Mesenchymal stem cell (in vitro differentiated cells and primary cell): ENCODE results near the gene DOCK8.

Experiments used
- DNase-seq: peaks from one replicate; pipeline ENCODE4 v3.0.0-alpha.2; 2013
- H2AFZ ChIP-seq: one replicate; pipeline ENCODE4 v1.6.1; 2013; ENCODE audit warnings: low read depth, mild to moderate bottlenecking, control low read depth, inconsistent platforms, low read length, moderate library complexity
- H2AK5ac ChIP-seq: 2 replicates; pipeline ENCODE4 v1.6.1; 2013; ENCODE audit warnings: low read length, moderate library complexity, mild to moderate bottlenecking, inconsistent platforms; ENCODE audit not compliant: severe bottlenecking
- H2BK120ac ChIP-seq: one replicate; pipeline ENCODE4 v1.6.1; 2013; ENCODE audit warnings: low read depth, mild to moderate bottlenecking, inconsistent platforms, low read length, moderate library complexity
- H2BK12ac ChIP-seq, 2 experiments: one replicate each; pipeline ENCODE4 v1.6.1; 2013; ENCODE audit warnings: inconsistent platforms in 2 of 2, low read length in 2 of 2, mild to moderate bottlenecking in 2 of 2, moderate library complexity in 2 of 2, control low read depth in 1 of 2
- H2BK15ac ChIP-seq: one replicate; pipeline ENCODE4 v1.6.1; 2013; ENCODE audit warnings: mild to moderate bottlenecking, low read depth, inconsistent platforms; ENCODE audit not compliant: poor library complexity, severe bottlenecking
- H2BK5ac ChIP-seq: 2 replicates; pipeline ENCODE4 v1.6.1; 2013; ENCODE audit warnings: low read depth, mild to moderate bottlenecking, low read length, control low read depth, inconsistent platforms; ENCODE audit not compliant: poor library complexity, severe bottlenecking
- H3K14ac ChIP-seq, 2 experiments: one replicate each; pipeline ENCODE4 v1.6.1; 2013; ENCODE audit warnings: inconsistent platforms in 2 of 2, low read length in 2 of 2, control low read depth in 1 of 2, mild to moderate bottlenecking in 1 of 2, moderate library complexity in 1 of 2
- H3K18ac ChIP-seq, 2 experiments: one replicate each; pipeline ENCODE4 v1.6.1; 2013; ENCODE audit warnings: inconsistent platforms in 2 of 2, low read length in 2 of 2, control low read depth in 1 of 2, low read depth in 1 of 2, mild to moderate bottlenecking in 1 of 2
- H3K23ac ChIP-seq, 2 experiments: one replicate each; pipeline ENCODE4 v1.6.1; 2013; ENCODE audit warnings: inconsistent platforms in 2 of 2, low read length in 2 of 2, mild to moderate bottlenecking in 2 of 2, moderate library complexity in 2 of 2, control low read depth in 1 of 2
- H3K27ac ChIP-seq: 2 replicates; pipeline ENCODE4 v1.5.1; 2013; ENCODE audit warnings: mild to moderate bottlenecking, moderate library complexity, low read length, control low read depth, inconsistent platforms; ENCODE audit not compliant: poor library complexity, severe bottlenecking
- H3K27me3 ChIP-seq, 2 experiments: 2 replicates each; pipeline versions ENCODE4 v1.6.1 to v1.7.0; 2013; ENCODE audit warnings: low read length in 2 of 2, mild to moderate bottlenecking in 2 of 2, moderate library complexity in 2 of 2, control low read depth in 1 of 2, inconsistent platforms in 1 of 2; ENCODE audit not compliant: control insufficient read depth in 1 of 2, insufficient read depth in 1 of 2
- H3K36me3 ChIP-seq, 2 experiments: 2 replicates each; pipeline versions ENCODE4 v1.6.1 to v1.7.0; 2013; ENCODE audit warnings: low read length in 2 of 2, control low read depth in 1 of 2, inconsistent platforms in 1 of 2, low read depth in 1 of 2, mild to moderate bottlenecking in 1 of 2; ENCODE audit not compliant: insufficient read depth in 2 of 2, control insufficient read depth in 1 of 2
- H3K4ac ChIP-seq, 2 experiments: one replicate each; pipeline ENCODE4 v1.6.1; 2013; ENCODE audit warnings: inconsistent platforms in 2 of 2, low read length in 2 of 2, mild to moderate bottlenecking in 2 of 2, moderate library complexity in 2 of 2, control low read depth in 1 of 2, low read depth in 1 of 2
- H3K4me1 ChIP-seq: 2 replicates; pipeline ENCODE4 v1.6.1; 2013; ENCODE audit warnings: low read depth, low read length, control low read depth; ENCODE audit not compliant: control insufficient read depth, insufficient read depth
- H3K4me2 ChIP-seq: 2 replicates; pipeline ENCODE4 v1.6.1; 2013; ENCODE audit warnings: low read length, mild to moderate bottlenecking, inconsistent platforms; ENCODE audit not compliant: poor library complexity, severe bottlenecking
- H3K4me3 ChIP-seq, 2 experiments: 2 replicates each; pipeline versions ENCODE4 v1.5.1 to v1.7.0; 2013; ENCODE audit warnings: low read length in 2 of 2, mild to moderate bottlenecking in 2 of 2, control low read depth in 1 of 2, low read depth in 1 of 2; ENCODE audit not compliant: insufficient read depth in 1 of 2
- H3K79me1 ChIP-seq: replicated peaks from 2 replicates; pipeline ENCODE4 v1.6.1; 2013; ENCODE audit warnings: mild to moderate bottlenecking, control low read depth, low read length, inconsistent platforms; ENCODE audit not compliant: poor library complexity, severe bottlenecking
- H3K9ac ChIP-seq: 2 replicates; pipeline ENCODE4 v1.7.0; 2013; ENCODE audit warnings: mild to moderate bottlenecking, low read length, moderate library complexity
- H3K9me3 ChIP-seq: 2 replicates; pipeline ENCODE4 v1.7.0; 2013; ENCODE audit warnings: mild to moderate bottlenecking, low read length; ENCODE audit not compliant: control insufficient read depth
- H4K8ac ChIP-seq: one replicate; pipeline ENCODE4 v1.6.1; 2013; ENCODE audit warnings: inconsistent platforms, mild to moderate bottlenecking, low read length, moderate library complexity
- H4K91ac ChIP-seq: one replicate; pipeline ENCODE4 v1.6.1; 2013; ENCODE audit warnings: mild to moderate bottlenecking, low read length, inconsistent platforms
- WGBS: methylation state at CpG from one replicate; pipeline ENCODE4 v1.1.7; 2013; ENCODE audit warnings: mixed read lengths; 5-methylcytosine and 5-hydroxymethylcytosine counted together

The DOCK8 gene

GRCh38 chr9:389159-389558, 174.5 kb downstream of the DOCK8 start:
- H3K4me2 ChIP-seq: no peak overlapping the region
- no peaks in the 10 kb centered on the region for H3K36me3 ChIP-seq
- no peak overlapping the region for H3K27ac ChIP-seq
- H3K23ac ChIP-seq: no peak overlapping the region
- no peaks in the 10 kb centered on the region for H3K4me1 ChIP-seq
- H2BK120ac ChIP-seq: no peak overlapping the region
- H3K14ac ChIP-seq: no peak overlapping the region
- no peak overlapping the region for H2AFZ ChIP-seq
- H3K18ac ChIP-seq: no peak overlapping the region
- no peak overlapping the region for H2BK15ac ChIP-seq
- H3K79me1 ChIP-seq: no peaks in the 10 kb centered on the region
- H3K27me3 ChIP-seq: no peaks in the 10 kb centered on the region
- no peaks in the 10 kb centered on the region for H3K9me3 ChIP-seq
- no peak overlapping the region for H3K4me3 ChIP-seq
- H4K91ac ChIP-seq: no peak overlapping the region
- no peak overlapping the region for H2BK5ac ChIP-seq
- no peak overlapping the region for H3K4ac ChIP-seq
- no peak overlapping the region for H4K8ac ChIP-seq
- no peak for DNase-seq
- 96% methylated on average over 2 of the region's 2 CpGs for WGBS
- H3K9ac ChIP-seq: no peak overlapping the region
- no peak overlapping the region for H2AK5ac ChIP-seq
- no peak overlapping the region for H2BK12ac ChIP-seq

- Histone ChIP-seq H2BK120ac (no peak overlapping the region), H3K27ac (no peak overlapping the region), H3K4me2 (no peak overlapping the region), H3K9me3 (no peaks in the 10 kb centered on the region), H3K23ac (no peak overlapping the region), H3K36me3 (no peaks in the 10 kb centered on the region), H2AK5ac (no peak overlapping the region), H3K79me1 (no peaks in the 10 kb centered on the region), H2BK12ac (no peak overlapping the region), H4K91ac (no peak overlapping the region), H3K9ac (no peak overlapping the region), H3K4ac (no peak overlapping the region), H3K4me3 (no peak overlapping the region), H2BK5ac (no peak overlapping the region), H2BK15ac (no peak overlapping the region), H3K14ac (no peak overlapping the region), H4K8ac (no peak overlapping the region), H3K27me3 (no peaks in the 10 kb centered on the region), H2AFZ (no peak overlapping the region), H3K18ac (no peak overlapping the region), H3K4me1 (no peaks in the 10 kb centered on the region)
- DNase-seq: no peak
- WGBS: 80% methylated on average over 5 of the region's 7 CpGs
These were observed 175.1 kb downstream of the DOCK8 start for GRCh38 chr9:389758-390157.

GRCh38 chr9:392077-392804, 177.6 kb downstream of the DOCK8 start:
- Histone ChIP-seq H3K18ac (no peak overlapping the region), H3K4ac (no peak overlapping the region), H2AFZ (no peak overlapping the region), H3K27ac (no peak overlapping the region), H3K79me1 (no peaks in the 10 kb centered on the region), H4K8ac (no peak overlapping the region), H2BK5ac (no peak overlapping the region), H3K23ac (no peak overlapping the region), H3K4me3 (no peak overlapping the region), H3K27me3 (no peaks in the 10 kb centered on the region), H2BK120ac (no peak overlapping the region), H2BK12ac (no peak overlapping the region), H3K9me3 (no peaks in the 10 kb centered on the region), H3K4me2 (no peak overlapping the region), H4K91ac (no peak overlapping the region), H3K36me3 (no peaks in the 10 kb centered on the region), H3K9ac (no peak overlapping the region), H2BK15ac (no peak overlapping the region), H2AK5ac (no peak overlapping the region), H3K4me1 (no peaks in the 10 kb centered on the region), H3K14ac (no peak overlapping the region)
- 76% methylated on average over 1 of the region's 2 CpGs for WGBS
- DNase-seq: no peak

GRCh38 chr9:394347-395052, 179.8 kb downstream of the DOCK8 start:
- no peak overlapping the region for H2BK120ac ChIP-seq
- 75% methylated on average over 3 of the region's 3 CpGs for WGBS
- H3K23ac ChIP-seq: no peak overlapping the region
- H2BK15ac ChIP-seq: no peak overlapping the region
- no peaks in the 10 kb centered on the region for H3K4me1 ChIP-seq
- no peak overlapping the region for H3K4ac ChIP-seq
- H2BK5ac ChIP-seq: no peak overlapping the region
- H3K9me3 ChIP-seq: no peaks in the 10 kb centered on the region
- no peaks in the 10 kb centered on the region for H3K79me1 ChIP-seq
- no peak overlapping the region for H3K18ac ChIP-seq
- H3K27me3 ChIP-seq: no peaks in the 10 kb centered on the region
- H2AK5ac ChIP-seq: no peak overlapping the region
- H2AFZ ChIP-seq: no peak overlapping the region
- no peaks in the 10 kb centered on the region for H3K36me3 ChIP-seq
- no peak overlapping the region for H3K4me3 ChIP-seq
- H4K8ac ChIP-seq: no peak overlapping the region
- no peak overlapping the region for H3K14ac ChIP-seq
- H3K9ac ChIP-seq: no peak overlapping the region
- no peak overlapping the region for H3K27ac ChIP-seq
- H4K91ac ChIP-seq: no peak overlapping the region
- no peak for DNase-seq
- H2BK12ac ChIP-seq: no peak overlapping the region
- H3K4me2 ChIP-seq: no peak overlapping the region
